HEK293 (cell line): Measurements from ENCODE around the gene PCDH9.

Source experiments
- CTCF ChIA-PET: fragments of 350-600 bp; formaldehyde crosslinking; extraction: SDS; loops from one replicate; lab custom pipeline; 2021; ENCODE audit warnings: antibody characterized with exemption; lab: Yijun Ruan, JAX
- POLR2A ChIA-PET: fragments of 300-600 bp; formaldehyde crosslinking; extraction: SDS; loops from one replicate; lab custom pipeline; 2020; ENCODE audit warnings: antibody characterized with exemption, inconsistent platforms; lab: Yijun Ruan, JAX
- H3K27ac ChIP-seq: fragments of 200-500 bp; sonication (Bioruptor generic); 2 replicates; pipeline ENCODE4 v1.5.1; 2014; ENCODE audit warnings: low read depth, low read length, control low read depth, inconsistent platforms; ENCODE audit errors: extremely low read depth
- H3K36me3 ChIP-seq, 2 experiments: fragments of 200-500 bp in 1 of 2; sonication (Bioruptor generic) in 1 of 2; 1 replicate in 1 of 2; 2 replicates in 1 of 2; pipeline ENCODE4 v1.5.1; 2014 to 2017; ENCODE audit warnings: inconsistent platforms in 2 of 2, low read length in 2 of 2; ENCODE audit not compliant: control insufficient read depth in 2 of 2, insufficient read depth in 1 of 2
- H3K4me1 ChIP-seq: fragments of 200-500 bp; sonication (Bioruptor generic); 2 replicates; pipeline ENCODE4 v1.5.1; 2014; ENCODE audit warnings: mild to moderate bottlenecking, low read length, inconsistent platforms; ENCODE audit not compliant: control insufficient read depth, insufficient read depth
- H3K4me3 ChIP-seq: 2 replicates; pipeline ENCODE4 v1.5.1; 2011; ENCODE audit warnings: low read depth, mild to moderate bottlenecking, control low read depth, low read length, moderate library complexity
- H3K9me3 ChIP-seq: fragments of 200-500 bp; sonication (Bioruptor generic); 2 replicates; pipeline ENCODE4 v1.5.1; 2014; ENCODE audit warnings: low read depth, low read length, inconsistent platforms; ENCODE audit not compliant: control insufficient read depth, insufficient read depth
- GFI1B ChIP-seq: fragments of 450-650 bp; formaldehyde crosslinking; IDR thresholded peaks from 2 replicates; pipeline ENCODE4 v1.5.1; 2016; ENCODE audit warnings: missing biosample characterization, missing genetic modification characterization
- GLI2 ChIP-seq: fragments of 450-650 bp; formaldehyde crosslinking; IDR thresholded peaks from 2 replicates; pipeline ENCODE4; 2017; ENCODE audit warnings: missing biosample characterization, missing genetic modification characterization, low read depth, borderline replicate concordance
- PRDM2 ChIP-seq: fragments of 450-650 bp; formaldehyde crosslinking; IDR thresholded peaks from 2 replicates; pipeline ENCODE4 v1.5.1; 2016; ENCODE audit warnings: missing biosample characterization, missing genetic modification characterization, borderline replicate concordance
- ZFP3 ChIP-seq: fragments of 450-650 bp; formaldehyde crosslinking; IDR thresholded peaks from 2 replicates; pipeline ENCODE4 v1.5.1; 2016; ENCODE audit warnings: low read depth, missing biosample characterization, missing genetic modification characterization
- ZNF16 ChIP-seq: fragments of 450-650 bp; formaldehyde crosslinking; IDR thresholded peaks from 2 replicates; pipeline ENCODE4 v1.5.1; 2016; ENCODE audit warnings: low read depth, missing biosample characterization, missing genetic modification characterization
- ZNF214 ChIP-seq: fragments of 450-650 bp; formaldehyde crosslinking; IDR thresholded peaks from 2 replicates; pipeline ENCODE4 v1.5.1; 2017; ENCODE audit warnings: missing biosample characterization, mild to moderate bottlenecking, missing genetic modification characterization, borderline replicate concordance
- ZNF324 ChIP-seq: fragments of 450-650 bp; formaldehyde crosslinking; IDR thresholded peaks from 2 replicates; pipeline ENCODE4 v1.5.1; 2016; ENCODE audit warnings: missing biosample characterization, missing genetic modification characterization
- ZNF335 ChIP-seq: fragments of 450-650 bp; formaldehyde crosslinking; conservative IDR thresholded peaks from 2 replicates; pipeline ENCODE4 v1.5.1; 2016; ENCODE audit warnings: missing biosample characterization, missing genetic modification characterization
- ZNF394 ChIP-seq: fragments of 450-650 bp; formaldehyde crosslinking; IDR thresholded peaks from 2 replicates; pipeline ENCODE4 v1.5.1; 2016; ENCODE audit warnings: missing biosample characterization, missing genetic modification characterization, mild to moderate bottlenecking, moderate library complexity, borderline replicate concordance
- ZNF449 ChIP-seq: fragments of 450-650 bp; formaldehyde crosslinking; IDR thresholded peaks from 2 replicates; pipeline ENCODE4 v1.5.1; 2017; ENCODE audit warnings: missing biosample characterization, mild to moderate bottlenecking, missing genetic modification characterization, moderate library complexity
- ZNF473 ChIP-seq: fragments of 450-650 bp; formaldehyde crosslinking; IDR thresholded peaks from 2 replicates; pipeline ENCODE4 v1.5.1; 2017; ENCODE audit warnings: missing biosample characterization, missing genetic modification characterization
- ZNF555 ChIP-seq: fragments of 450-650 bp; formaldehyde crosslinking; conservative IDR thresholded peaks from 2 replicates; pipeline ENCODE4 v1.5.1; 2017; ENCODE audit warnings: missing biosample characterization, mild to moderate bottlenecking, missing genetic modification characterization, inconsistent platforms
- ZNF596 ChIP-seq: fragments of 450-650 bp; IDR thresholded peaks from 2 replicates; pipeline ENCODE4 v1.5.0; 2018; ENCODE audit warnings: missing biosample characterization, mild to moderate bottlenecking, missing genetic modification characterization, moderate library complexity
- ZNF624 ChIP-seq: fragments of 450-650 bp; formaldehyde crosslinking; IDR thresholded peaks from 2 replicates; pipeline ENCODE4 v1.5.1; 2017; ENCODE audit warnings: missing biosample characterization, missing genetic modification characterization
- ZNF664 ChIP-seq: fragments of 450-650 bp; formaldehyde crosslinking; IDR thresholded peaks from 2 replicates; pipeline ENCODE4 v1.5.1; 2016; ENCODE audit warnings: missing biosample characterization, missing genetic modification characterization
- ZNF830 ChIP-seq: fragments of 450-650 bp; IDR thresholded peaks from 2 replicates; pipeline ENCODE4 v1.5.0; 2018; ENCODE audit warnings: missing biosample characterization, missing genetic modification characterization, low read depth, mild to moderate bottlenecking, moderate library complexity
- TF ChIP-seq, protein P1 (sequence below): fragments of 450-650 bp; formaldehyde crosslinking; IDR thresholded peaks from 2 replicates; pipeline ENCODE4 v1.5.1; 2016; ENCODE audit warnings: missing biosample characterization, missing genetic modification characterization, borderline replicate concordance
- TF ChIP-seq, protein P2 (sequence below): fragments of 450-650 bp; formaldehyde crosslinking; IDR thresholded peaks from 2 replicates; pipeline ENCODE4 v1.5.1; 2016; ENCODE audit warnings: missing biosample characterization, missing genetic modification characterization

PCDH9 gene

GRCh38 chr13:66994097-66994496 is 236.0 kb downstream of the PCDH9 start:
- ChIA-PET CTCF (interaction anchor here (0.6 to 1.2 kb wide), 3 partner anchors 20 to 153 kb away, joined by 3 read pairs; no protein-coding TSS in a partner anchor), POLR2A (no interaction called here)
- Histone ChIP-seq H3K9me3 (no peaks in the 10 kb centered on the region), H3K4me3 (no peak overlapping the region), H3K36me3 (no peaks in the 10 kb centered on the region), H3K27ac (no peak overlapping the region), H3K4me1 (no peaks in the 10 kb centered on the region)
- TF ChIP-seq ZNF16 (tag by site-specific recombination) (no peak), ZNF335 (tag by site-specific recombination) (no peak), ZNF394 (tag by site-specific recombination) (no peak), ZNF449 (tag by site-specific recombination) (no peak), PRDM2 (tag by site-specific recombination) (no peak), ZFP3 (no peak), ZNF624 (tag by site-specific recombination) (no peak), GLI2 (tag by site-specific recombination) (no peak), ZNF830 (tag by site-specific recombination) (no peak), GFI1B (tag by site-specific recombination) (no peak), ZNF473 (tag by site-specific recombination) (no peak), ZNF596 (tag by site-specific recombination) (no peak), ZNF214 (tag by site-specific recombination) (no peak), ZNF555 (tag by site-specific recombination) (no peak), ZNF324 (tag by site-specific recombination) (no peak), ZNF664 (tag by site-specific recombination) (no peak)
- TF ChIP-seq, protein P1, sequence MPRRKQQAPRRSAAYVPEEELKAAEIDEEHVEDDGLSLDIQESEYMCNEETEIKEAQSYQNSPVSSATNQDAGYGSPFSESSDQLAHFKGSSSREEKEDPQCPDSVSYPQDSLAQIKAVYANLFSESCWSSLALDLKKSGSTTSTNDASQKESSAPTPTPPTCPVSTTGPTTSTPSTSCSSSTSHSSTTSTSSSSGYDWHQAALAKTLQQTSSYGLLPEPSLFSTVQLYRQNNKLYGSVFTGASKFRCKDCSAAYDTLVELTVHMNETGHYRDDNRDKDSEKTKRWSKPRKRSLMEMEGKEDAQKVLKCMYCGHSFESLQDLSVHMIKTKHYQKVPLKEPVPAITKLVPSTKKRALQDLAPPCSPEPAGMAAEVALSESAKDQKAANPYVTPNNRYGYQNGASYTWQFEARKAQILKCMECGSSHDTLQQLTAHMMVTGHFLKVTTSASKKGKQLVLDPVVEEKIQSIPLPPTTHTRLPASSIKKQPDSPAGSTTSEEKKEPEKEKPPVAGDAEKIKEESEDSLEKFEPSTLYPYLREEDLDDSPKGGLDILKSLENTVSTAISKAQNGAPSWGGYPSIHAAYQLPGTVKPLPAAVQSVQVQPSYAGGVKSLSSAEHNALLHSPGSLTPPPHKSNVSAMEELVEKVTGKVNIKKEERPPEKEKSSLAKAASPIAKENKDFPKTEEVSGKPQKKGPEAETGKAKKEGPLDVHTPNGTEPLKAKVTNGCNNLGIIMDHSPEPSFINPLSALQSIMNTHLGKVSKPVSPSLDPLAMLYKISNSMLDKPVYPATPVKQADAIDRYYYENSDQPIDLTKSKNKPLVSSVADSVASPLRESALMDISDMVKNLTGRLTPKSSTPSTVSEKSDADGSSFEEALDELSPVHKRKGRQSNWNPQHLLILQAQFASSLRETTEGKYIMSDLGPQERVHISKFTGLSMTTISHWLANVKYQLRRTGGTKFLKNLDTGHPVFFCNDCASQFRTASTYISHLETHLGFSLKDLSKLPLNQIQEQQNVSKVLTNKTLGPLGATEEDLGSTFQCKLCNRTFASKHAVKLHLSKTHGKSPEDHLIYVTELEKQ, result no peak
- TF ChIP-seq, protein P2, sequence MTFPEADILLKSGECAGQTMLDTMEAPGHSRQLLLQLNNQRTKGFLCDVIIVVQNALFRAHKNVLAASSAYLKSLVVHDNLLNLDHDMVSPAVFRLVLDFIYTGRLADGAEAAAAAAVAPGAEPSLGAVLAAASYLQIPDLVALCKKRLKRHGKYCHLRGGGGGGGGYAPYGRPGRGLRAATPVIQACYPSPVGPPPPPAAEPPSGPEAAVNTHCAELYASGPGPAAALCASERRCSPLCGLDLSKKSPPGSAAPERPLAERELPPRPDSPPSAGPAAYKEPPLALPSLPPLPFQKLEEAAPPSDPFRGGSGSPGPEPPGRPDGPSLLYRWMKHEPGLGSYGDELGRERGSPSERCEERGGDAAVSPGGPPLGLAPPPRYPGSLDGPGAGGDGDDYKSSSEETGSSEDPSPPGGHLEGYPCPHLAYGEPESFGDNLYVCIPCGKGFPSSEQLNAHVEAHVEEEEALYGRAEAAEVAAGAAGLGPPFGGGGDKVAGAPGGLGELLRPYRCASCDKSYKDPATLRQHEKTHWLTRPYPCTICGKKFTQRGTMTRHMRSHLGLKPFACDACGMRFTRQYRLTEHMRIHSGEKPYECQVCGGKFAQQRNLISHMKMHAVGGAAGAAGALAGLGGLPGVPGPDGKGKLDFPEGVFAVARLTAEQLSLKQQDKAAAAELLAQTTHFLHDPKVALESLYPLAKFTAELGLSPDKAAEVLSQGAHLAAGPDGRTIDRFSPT, result no peak
